HEK293 (cell line): ENCODE measurements around the gene TAGLN2.

ENCODE experiments used
- CTCF ChIA-PET: fragments of 350-600 bp; formaldehyde crosslinking; extraction: SDS; loops from one replicate; lab custom pipeline; 2021; ENCODE audit warnings: antibody characterized with exemption; lab: Yijun Ruan, JAX
- POLR2A ChIA-PET: fragments of 300-600 bp; formaldehyde crosslinking; extraction: SDS; loops from one replicate; lab custom pipeline; 2020; ENCODE audit warnings: antibody characterized with exemption, inconsistent platforms; lab: Yijun Ruan, JAX
- H3K27ac ChIP-seq: fragments of 200-500 bp; sonication (Bioruptor generic); 2 replicates; pipeline ENCODE4 v1.5.1; 2014; ENCODE audit warnings: low read depth, low read length, control low read depth, inconsistent platforms; ENCODE audit errors: extremely low read depth
- H3K36me3 ChIP-seq, 2 experiments: fragments of 200-500 bp in 1 of 2; sonication (Bioruptor generic) in 1 of 2; 1 replicate in 1 of 2; 2 replicates in 1 of 2; pipeline ENCODE4 v1.5.1; 2014 to 2017; ENCODE audit warnings: inconsistent platforms in 2 of 2, low read length in 2 of 2; ENCODE audit not compliant: control insufficient read depth in 2 of 2, insufficient read depth in 1 of 2
- H3K4me1 ChIP-seq: fragments of 200-500 bp; sonication (Bioruptor generic); 2 replicates; pipeline ENCODE4 v1.5.1; 2014; ENCODE audit warnings: mild to moderate bottlenecking, low read length, inconsistent platforms; ENCODE audit not compliant: control insufficient read depth, insufficient read depth
- H3K4me3 ChIP-seq: 2 replicates; pipeline ENCODE4 v1.5.1; 2011; ENCODE audit warnings: low read depth, mild to moderate bottlenecking, control low read depth, low read length, moderate library complexity
- H3K9me3 ChIP-seq: fragments of 200-500 bp; sonication (Bioruptor generic); 2 replicates; pipeline ENCODE4 v1.5.1; 2014; ENCODE audit warnings: low read depth, low read length, inconsistent platforms; ENCODE audit not compliant: control insufficient read depth, insufficient read depth
- GLIS1 ChIP-seq: fragments of 450-650 bp; formaldehyde crosslinking; IDR thresholded peaks from 2 replicates; pipeline ENCODE4 v1.5.1; 2016; ENCODE audit warnings: missing biosample characterization, missing genetic modification characterization
- GLIS2 ChIP-seq: fragments of 450-650 bp; formaldehyde crosslinking; IDR thresholded peaks from 2 replicates; pipeline ENCODE4 v1.5.1; 2016; ENCODE audit warnings: missing biosample characterization, missing genetic modification characterization
- OSR2 ChIP-seq: fragments of 450-650 bp; formaldehyde crosslinking; IDR thresholded peaks from 2 replicates; pipeline ENCODE4 v1.5.1; 2016; ENCODE audit warnings: missing biosample characterization, missing genetic modification characterization
- ZNF114 ChIP-seq: fragments of 450-650 bp; formaldehyde crosslinking; IDR thresholded peaks from 2 replicates; pipeline ENCODE4 v1.5.0; 2017; ENCODE audit warnings: missing biosample characterization, missing genetic modification characterization
- ZNF302 ChIP-seq: fragments of 450-650 bp; formaldehyde crosslinking; IDR thresholded peaks from 2 replicates; pipeline ENCODE4 v1.5.1; 2016; ENCODE audit warnings: missing biosample characterization, missing genetic modification characterization, low read depth
- ZNF544 ChIP-seq: fragments of 450-650 bp; formaldehyde crosslinking; IDR thresholded peaks from 2 replicates; pipeline ENCODE4 v1.5.0; 2017; ENCODE audit warnings: missing biosample characterization, missing genetic modification characterization
- ZNF677 ChIP-seq: fragments of 450-650 bp; IDR thresholded peaks from 2 replicates; pipeline ENCODE4 v1.5.0; 2018; ENCODE audit warnings: missing biosample characterization, mild to moderate bottlenecking, missing genetic modification characterization, moderate library complexity
- TF ChIP-seq, protein P1 (sequence below): fragments of 450-650 bp; formaldehyde crosslinking; IDR thresholded peaks from 2 replicates; pipeline ENCODE4 v1.5.1; 2016; ENCODE audit warnings: missing biosample characterization, missing genetic modification characterization
- TF ChIP-seq, protein P2 (sequence below): IDR thresholded peaks from 2 replicates; pipeline ENCODE4 v1.6.1; 2011; ENCODE audit warnings: mild to moderate bottlenecking, low read depth, low read length, borderline replicate concordance
- TF ChIP-seq, protein P3 (sequence below): fragments of 450-650 bp; formaldehyde crosslinking; IDR thresholded peaks from 2 replicates; pipeline ENCODE4 v1.5.1; 2016; ENCODE audit warnings: missing biosample characterization, missing genetic modification characterization
- TF ChIP-seq, protein P4 (sequence below): fragments of 450-650 bp; formaldehyde crosslinking; IDR thresholded peaks from 2 replicates; pipeline ENCODE4 v1.5.1; 2017; ENCODE audit warnings: missing biosample characterization, missing genetic modification characterization

TAGLN2 gene

DNA sequence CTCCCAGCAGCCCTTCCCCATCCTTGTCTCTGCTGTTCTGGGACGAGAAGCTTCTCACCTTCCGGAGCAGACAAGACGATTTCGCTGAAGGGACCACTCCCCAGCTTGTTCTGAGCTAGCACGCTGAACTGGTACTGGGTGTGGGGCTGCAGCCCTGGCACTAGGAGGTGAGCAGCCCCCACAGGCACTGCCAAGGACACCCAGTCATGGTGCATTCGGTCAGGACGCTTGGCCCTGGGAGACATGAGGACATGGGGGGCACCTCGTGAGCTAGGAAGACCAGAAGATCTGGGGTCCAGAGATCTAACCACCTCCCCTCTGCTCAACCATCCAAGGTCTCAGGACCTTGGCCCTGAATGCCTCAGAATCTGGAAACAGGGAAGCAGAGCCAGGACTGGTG lies 5.3 kb upstream of the TAGLN2 start (continued):
- TF ChIP-seq, protein P1, sequence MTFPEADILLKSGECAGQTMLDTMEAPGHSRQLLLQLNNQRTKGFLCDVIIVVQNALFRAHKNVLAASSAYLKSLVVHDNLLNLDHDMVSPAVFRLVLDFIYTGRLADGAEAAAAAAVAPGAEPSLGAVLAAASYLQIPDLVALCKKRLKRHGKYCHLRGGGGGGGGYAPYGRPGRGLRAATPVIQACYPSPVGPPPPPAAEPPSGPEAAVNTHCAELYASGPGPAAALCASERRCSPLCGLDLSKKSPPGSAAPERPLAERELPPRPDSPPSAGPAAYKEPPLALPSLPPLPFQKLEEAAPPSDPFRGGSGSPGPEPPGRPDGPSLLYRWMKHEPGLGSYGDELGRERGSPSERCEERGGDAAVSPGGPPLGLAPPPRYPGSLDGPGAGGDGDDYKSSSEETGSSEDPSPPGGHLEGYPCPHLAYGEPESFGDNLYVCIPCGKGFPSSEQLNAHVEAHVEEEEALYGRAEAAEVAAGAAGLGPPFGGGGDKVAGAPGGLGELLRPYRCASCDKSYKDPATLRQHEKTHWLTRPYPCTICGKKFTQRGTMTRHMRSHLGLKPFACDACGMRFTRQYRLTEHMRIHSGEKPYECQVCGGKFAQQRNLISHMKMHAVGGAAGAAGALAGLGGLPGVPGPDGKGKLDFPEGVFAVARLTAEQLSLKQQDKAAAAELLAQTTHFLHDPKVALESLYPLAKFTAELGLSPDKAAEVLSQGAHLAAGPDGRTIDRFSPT = no peak
- no peak for TF ChIP-seq ZNF544 (tag by site-specific recombination)
- TF ChIP-seq, protein P2, sequence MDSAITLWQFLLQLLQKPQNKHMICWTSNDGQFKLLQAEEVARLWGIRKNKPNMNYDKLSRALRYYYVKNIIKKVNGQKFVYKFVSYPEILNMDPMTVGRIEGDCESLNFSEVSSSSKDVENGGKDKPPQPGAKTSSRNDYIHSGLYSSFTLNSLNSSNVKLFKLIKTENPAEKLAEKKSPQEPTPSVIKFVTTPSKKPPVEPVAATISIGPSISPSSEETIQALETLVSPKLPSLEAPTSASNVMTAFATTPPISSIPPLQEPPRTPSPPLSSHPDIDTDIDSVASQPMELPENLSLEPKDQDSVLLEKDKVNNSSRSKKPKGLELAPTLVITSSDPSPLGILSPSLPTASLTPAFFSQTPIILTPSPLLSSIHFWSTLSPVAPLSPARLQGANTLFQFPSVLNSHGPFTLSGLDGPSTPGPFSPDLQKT = no peak
- TF ChIP-seq, protein P3, sequence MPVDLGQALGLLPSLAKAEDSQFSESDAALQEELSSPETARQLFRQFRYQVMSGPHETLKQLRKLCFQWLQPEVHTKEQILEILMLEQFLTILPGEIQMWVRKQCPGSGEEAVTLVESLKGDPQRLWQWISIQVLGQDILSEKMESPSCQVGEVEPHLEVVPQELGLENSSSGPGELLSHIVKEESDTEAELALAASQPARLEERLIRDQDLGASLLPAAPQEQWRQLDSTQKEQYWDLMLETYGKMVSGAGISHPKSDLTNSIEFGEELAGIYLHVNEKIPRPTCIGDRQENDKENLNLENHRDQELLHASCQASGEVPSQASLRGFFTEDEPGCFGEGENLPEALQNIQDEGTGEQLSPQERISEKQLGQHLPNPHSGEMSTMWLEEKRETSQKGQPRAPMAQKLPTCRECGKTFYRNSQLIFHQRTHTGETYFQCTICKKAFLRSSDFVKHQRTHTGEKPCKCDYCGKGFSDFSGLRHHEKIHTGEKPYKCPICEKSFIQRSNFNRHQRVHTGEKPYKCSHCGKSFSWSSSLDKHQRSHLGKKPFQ (tag by site-specific recombination) = no peak
- TF ChIP-seq, all 188 proteins: peak for 0

DNA sequence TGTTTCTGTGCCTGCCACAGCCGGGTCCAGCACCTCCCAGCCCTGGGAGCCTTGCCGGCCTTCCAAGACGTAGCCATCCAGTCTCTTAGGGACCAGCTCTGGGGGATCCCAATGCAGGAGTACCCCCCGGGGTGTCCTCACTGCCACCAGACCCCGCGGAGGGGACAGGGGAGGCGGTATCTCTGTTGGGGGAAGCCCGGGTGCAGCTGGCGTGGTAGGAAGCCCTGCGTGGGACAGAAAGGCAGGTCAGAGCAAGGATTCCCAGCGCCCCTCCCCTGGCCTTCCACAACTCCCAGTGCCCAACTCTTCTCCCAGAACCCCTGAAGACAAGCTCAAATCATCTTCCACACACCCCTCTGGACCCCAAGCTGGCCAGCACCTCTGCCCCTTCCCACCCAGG lies 4.9 kb upstream of the TAGLN2 start:
- TF ChIP-seq GLIS1 (tag by site-specific recombination) (peak; percentile 82), ZNF302 (tag by site-specific recombination) (no peak)
- Histone ChIP-seq H3K4me3 (no peak overlapping the region), H3K4me1 (no peaks in the 10 kb centered on the region), H3K9me3 (no peaks in the 10 kb centered on the region), H3K27ac (no peak overlapping the region), H3K36me3 (no peaks in the 10 kb centered on the region)
- ChIA-PET POLR2A (interaction anchor here (0.6 kb wide), 1 partner anchor 16 kb away, joined by 3 read pairs; no protein-coding TSS in a partner anchor), CTCF (interaction anchor here (0.7 to 19.3 kb wide), 3 partner anchors 75 to 149 kb away, joined by 5 to 353 read pairs (median 5); partner anchors contain the start of gene DUSP23)

DNA sequence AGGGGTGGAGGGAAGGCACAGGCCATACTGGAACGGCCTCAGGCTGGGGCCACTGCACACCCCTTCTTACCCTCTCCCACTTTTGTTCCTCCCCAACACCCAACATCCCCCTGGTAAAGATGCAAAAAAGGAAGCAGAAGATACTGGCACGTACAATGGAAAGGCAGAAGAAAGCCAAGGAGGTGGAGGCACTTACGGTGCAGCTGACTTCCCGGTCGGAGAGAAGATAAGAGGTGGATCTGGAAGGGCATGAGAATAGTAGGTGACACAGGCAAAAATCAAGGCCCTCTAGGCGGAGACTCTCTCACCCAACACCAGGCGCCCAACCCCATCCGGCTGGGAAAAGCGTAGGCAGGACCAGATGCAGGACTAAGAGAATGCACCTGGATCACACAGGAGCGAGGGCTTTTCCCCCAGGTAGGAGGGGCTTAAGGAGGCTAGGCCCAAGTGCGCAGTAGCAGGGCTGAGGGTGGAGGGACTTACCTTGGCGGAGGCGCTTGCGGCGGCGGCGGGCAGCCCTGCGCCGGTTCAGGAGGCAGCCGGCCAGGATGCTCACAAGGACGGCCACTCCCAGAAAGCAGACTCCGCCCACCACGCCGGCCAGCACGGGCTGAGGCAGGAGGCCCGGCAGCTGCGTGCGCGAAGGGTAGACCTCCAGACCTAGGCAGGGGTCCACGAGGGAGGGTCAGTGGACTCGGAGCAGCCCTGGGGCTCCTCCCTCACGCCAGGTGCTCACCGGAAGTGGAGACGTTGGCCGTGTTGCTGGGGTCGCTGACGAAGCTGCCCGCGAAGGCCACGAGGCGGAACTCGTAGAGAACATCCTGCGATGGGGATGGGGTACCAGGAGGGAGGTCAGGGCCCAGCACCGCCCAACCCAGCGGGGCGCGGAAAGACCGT lies 4.1 kb upstream of the TAGLN2 start:
- TF ChIP-seq ZNF677 (tag by site-specific recombination) (no peak), ZNF114 (tag by site-specific recombination) (no peak), OSR2 (no peak), GLIS2 (tag by site-specific recombination) (no peak)
- TF ChIP-seq, protein P4, sequence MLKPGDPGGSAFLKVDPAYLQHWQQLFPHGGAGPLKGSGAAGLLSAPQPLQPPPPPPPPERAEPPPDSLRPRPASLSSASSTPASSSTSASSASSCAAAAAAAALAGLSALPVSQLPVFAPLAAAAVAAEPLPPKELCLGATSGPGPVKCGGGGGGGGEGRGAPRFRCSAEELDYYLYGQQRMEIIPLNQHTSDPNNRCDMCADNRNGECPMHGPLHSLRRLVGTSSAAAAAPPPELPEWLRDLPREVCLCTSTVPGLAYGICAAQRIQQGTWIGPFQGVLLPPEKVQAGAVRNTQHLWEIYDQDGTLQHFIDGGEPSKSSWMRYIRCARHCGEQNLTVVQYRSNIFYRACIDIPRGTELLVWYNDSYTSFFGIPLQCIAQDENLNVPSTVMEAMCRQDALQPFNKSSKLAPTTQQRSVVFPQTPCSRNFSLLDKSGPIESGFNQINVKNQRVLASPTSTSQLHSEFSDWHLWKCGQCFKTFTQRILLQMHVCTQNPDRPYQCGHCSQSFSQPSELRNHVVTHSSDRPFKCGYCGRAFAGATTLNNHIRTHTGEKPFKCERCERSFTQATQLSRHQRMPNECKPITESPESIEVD (tag by site-specific recombination) = no peak
- Histone ChIP-seq H3K4me3 (no peak overlapping the region), H3K9me3 (no peaks in the 10 kb centered on the region), H3K36me3 (no peaks in the 10 kb centered on the region), H3K27ac (no peak overlapping the region), H3K4me1 (no peaks in the 10 kb centered on the region)
- CTCF ChIA-PET = interaction anchor here (2.0 to 19.3 kb wide), 2 partner anchors 76 to 148 kb away, joined by 5 to 353 read pairs; no protein-coding TSS in a partner anchor
- POLR2A ChIA-PET = interaction anchor here (1.2 kb wide), 1 partner anchor 13 kb away, joined by 3 read pairs; no protein-coding TSS in a partner anchor
